ENCODE results near the gene ZNF367. TPM values are rescaled to one million over a fixed set of nuclear protein-coding genes. Genes with fewer than 3 reads are reported as not detected.

Gene ZNF367
- total RNA-seq, 1 donor from 2014 or later, result 0.74 TPM

- no peak for TF ChIP-seq POLR2A (IDR thresholded peaks at IDR 0.05)
- no peak for TF ChIP-seq POLR2AphosphoS5 (IDR thresholded peaks at IDR 0.05; ENCODE audit: insufficient read depth in 1 of 2, low read depth in 1 of 2)
- TF ChIP-seq, protein P1, sequence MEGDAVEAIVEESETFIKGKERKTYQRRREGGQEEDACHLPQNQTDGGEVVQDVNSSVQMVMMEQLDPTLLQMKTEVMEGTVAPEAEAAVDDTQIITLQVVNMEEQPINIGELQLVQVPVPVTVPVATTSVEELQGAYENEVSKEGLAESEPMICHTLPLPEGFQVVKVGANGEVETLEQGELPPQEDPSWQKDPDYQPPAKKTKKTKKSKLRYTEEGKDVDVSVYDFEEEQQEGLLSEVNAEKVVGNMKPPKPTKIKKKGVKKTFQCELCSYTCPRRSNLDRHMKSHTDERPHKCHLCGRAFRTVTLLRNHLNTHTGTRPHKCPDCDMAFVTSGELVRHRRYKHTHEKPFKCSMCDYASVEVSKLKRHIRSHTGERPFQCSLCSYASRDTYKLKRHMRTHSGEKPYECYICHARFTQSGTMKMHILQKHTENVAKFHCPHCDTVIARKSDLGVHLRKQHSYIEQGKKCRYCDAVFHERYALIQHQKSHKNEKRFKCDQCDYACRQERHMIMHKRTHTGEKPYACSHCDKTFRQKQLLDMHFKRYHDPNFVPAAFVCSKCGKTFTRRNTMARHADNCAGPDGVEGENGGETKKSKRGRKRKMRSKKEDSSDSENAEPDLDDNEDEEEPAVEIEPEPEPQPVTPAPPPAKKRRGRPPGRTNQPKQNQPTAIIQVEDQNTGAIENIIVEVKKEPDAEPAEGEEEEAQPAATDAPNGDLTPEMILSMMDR (IDR thresholded peaks at IDR 0.05), result no peak
- Histone ChIP-seq H3K4me3 (no peak overlapping the region), H3K27ac (no peak overlapping the region), H3K27me3 (no peaks in the 10 kb centered on the region), H3K36me3 (no peaks in the 10 kb centered on the region), H3K9me3 (no peaks in the 10 kb centered on the region), H3K4me1 (no peaks in the 10 kb centered on the region)
- intact Hi-C loops (cut with DNase I), result no loop called here
- no peak for DNase-seq (ENCODE audit: extremely low spot score in 2 of 2)
Measured at GRCh38 chr9:96408409-96409280, 9.5 kb downstream of the ZNF367 start.

DNA sequence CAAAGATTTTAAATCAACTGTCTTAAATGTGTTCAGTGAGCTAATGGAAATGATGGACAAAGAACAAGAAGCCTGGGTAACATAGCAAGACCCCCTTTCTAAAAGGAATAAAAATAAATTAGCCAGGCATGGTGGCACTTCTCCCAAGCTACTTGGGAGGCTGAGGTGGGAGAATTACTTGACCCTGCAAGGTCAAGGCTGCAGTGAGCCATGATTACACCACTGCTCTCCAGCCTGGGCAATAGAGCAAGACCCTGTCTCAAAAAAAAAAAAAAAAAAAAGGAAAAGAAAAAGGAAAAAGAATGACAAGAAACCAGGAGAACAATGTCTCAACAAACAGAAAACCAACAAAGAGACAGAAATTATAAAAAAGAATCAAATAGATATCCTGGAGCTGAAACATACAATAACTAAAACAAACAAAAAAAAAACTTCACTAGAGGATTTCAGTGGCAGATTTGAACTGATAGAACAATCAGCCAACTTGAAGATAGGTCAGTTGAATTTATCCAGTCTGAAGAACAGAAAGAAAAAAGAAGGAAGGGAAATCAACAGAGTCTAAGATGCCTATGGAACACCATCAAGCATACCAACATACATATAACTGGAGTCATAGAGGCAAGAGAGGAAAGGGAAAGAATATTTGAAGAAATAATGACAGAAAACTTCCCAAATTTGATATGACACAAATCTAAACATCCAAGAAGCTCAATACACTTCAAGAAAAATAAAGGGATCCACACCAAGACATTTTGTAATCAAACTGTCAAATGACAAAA, 17.8 kb downstream of the ZNF367 start:
- DNase-seq (ENCODE audit: extremely low spot score in 2 of 2), result no peak
- Histone ChIP-seq H3K9me3 (no peaks in the 10 kb centered on the region), H3K36me3 (no peaks in the 10 kb centered on the region), H3K4me1 (no peaks in the 10 kb centered on the region), H3K27me3 (no peaks in the 10 kb centered on the region), H3K27ac (no peak overlapping the region), H3K4me3 (no peak overlapping the region)
- TF ChIP-seq POLR2AphosphoS5 (IDR thresholded peaks at IDR 0.05; ENCODE audit: insufficient read depth in 1 of 2, low read depth in 1 of 2) (no peak), POLR2A (IDR thresholded peaks at IDR 0.05) (no peak)
- TF ChIP-seq, protein P1 (IDR thresholded peaks at IDR 0.05), result no peak
- intact Hi-C loops (cut with DNase I), result no loop called here

- TF ChIP-seq, protein P1 (IDR thresholded peaks at IDR 0.05), result no peak
- TF ChIP-seq POLR2AphosphoS5 (IDR thresholded peaks at IDR 0.05; ENCODE audit: insufficient read depth in 1 of 2, low read depth in 1 of 2) (no peak), POLR2A (IDR thresholded peaks at IDR 0.05) (no peak)
- DNase-seq (ENCODE audit: extremely low spot score in 2 of 2), result no peak
- H3K27ac ChIP-seq, result no peak overlapping the region
- no peaks in the 10 kb centered on the region for H3K9me3 ChIP-seq
- H3K36me3 ChIP-seq, result no peaks in the 10 kb centered on the region
- no peaks in the 10 kb centered on the region for H3K27me3 ChIP-seq
- intact Hi-C loops (cut with DNase I), result no loop called here
- no peak overlapping the region for H3K4me3 ChIP-seq
- H3K4me1 ChIP-seq, result no peaks in the 10 kb centered on the region
Measured at GRCh38 chr9:96399325-96399633, 18.9 kb downstream of the ZNF367 start.

DNA sequence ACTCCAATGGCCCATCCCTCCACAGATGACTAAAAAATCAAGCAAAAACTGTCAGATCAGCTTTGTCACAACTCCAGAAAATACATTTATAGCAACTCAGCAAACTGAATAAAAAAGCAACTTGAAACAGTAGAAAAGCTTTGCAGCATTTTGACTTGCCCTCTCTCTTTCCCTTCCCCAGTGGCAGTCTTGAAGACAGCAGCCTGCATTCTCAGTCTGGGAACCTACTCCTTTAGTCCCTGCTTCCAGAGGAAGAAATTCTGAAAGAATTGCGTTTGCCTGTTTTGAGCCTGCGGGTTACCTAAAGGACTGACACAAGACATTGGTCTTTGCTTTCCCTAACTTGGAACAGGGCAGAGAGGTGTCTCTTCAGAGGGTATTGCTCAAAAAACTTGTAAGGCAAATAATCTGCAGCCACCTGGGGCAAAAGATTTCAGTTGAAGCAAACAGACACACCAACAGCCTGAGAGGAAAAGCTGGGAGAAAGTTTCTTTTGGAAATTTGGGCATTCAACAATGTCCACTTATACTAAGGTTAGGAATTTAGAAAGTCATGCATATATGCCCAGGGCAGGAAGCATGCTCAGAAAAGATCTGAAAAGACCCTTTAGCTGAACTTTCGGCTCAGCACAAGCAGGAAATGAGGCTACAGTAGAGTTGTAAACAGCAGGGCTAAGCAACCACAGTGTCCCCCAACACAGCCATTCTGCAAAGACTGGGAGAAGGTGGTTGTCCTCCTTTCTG, 19.4 kb downstream of the ZNF367 start:
- Histone ChIP-seq H3K4me1 (no peaks in the 10 kb centered on the region), H3K9me3 (no peaks in the 10 kb centered on the region), H3K27me3 (no peaks in the 10 kb centered on the region), H3K4me3 (no peak overlapping the region), H3K27ac (no peak overlapping the region), H3K36me3 (no peaks in the 10 kb centered on the region)
- no peak for DNase-seq (ENCODE audit: extremely low spot score in 2 of 2)
- no peak for TF ChIP-seq POLR2A (IDR thresholded peaks at IDR 0.05)
- TF ChIP-seq, protein P1 (IDR thresholded peaks at IDR 0.05), result no peak
- TF ChIP-seq POLR2AphosphoS5 (IDR thresholded peaks at IDR 0.05; ENCODE audit: insufficient read depth in 1 of 2, low read depth in 1 of 2), result no peak
- intact Hi-C loops (cut with DNase I), result no loop called here

All from vagina (tissue), 2 donors.